Colonic mucosa (tissue), 4 donors: ENCODE measurements around the gene CARD8. TPM values are rescaled to one million over a fixed set of nuclear protein-coding genes. Genes with fewer than 3 reads are reported as not detected.

ENCODE experiments used
- DNase-seq: peaks from one replicate; pipeline ENCODE4 v3.0.0-alpha.2; 2020
- H3K27ac ChIP-seq: fragments of 200-600 bp; one replicate; pipeline ENCODE4 v1.8.0; 2021
- H3K27me3 ChIP-seq: fragments of 200-600 bp; one replicate; pipeline ENCODE4 v1.8.0; 2021
- H3K36me3 ChIP-seq: fragments of 200-600 bp; one replicate; pipeline ENCODE4 v1.8.0; 2021
- H3K4me1 ChIP-seq: fragments of 200-600 bp; one replicate; pipeline ENCODE4 v1.8.0; 2021; ENCODE audit warnings: mild to moderate bottlenecking
- H3K4me3 ChIP-seq: fragments of 200-600 bp; one replicate; pipeline ENCODE4 v1.8.0; 2021
- H3K9ac ChIP-seq, 2 donors: one replicate each; pipeline ENCODE4 v1.7.0; 2013; ENCODE audit warnings: control low read depth in 2 of 2, low read depth in 2 of 2, low read length in 2 of 2
- H3K9me3 ChIP-seq: fragments of 200-600 bp; one replicate; pipeline ENCODE4 v1.8.0; 2021
- CTCF ChIP-seq: fragments of 200-600 bp; IDR thresholded peaks from one replicate; pipeline ENCODE4 v1.8.0; 2022; ENCODE audit warnings: antibody characterized with exemption, mild to moderate bottlenecking
- intact Hi-C: fragments of 100-400 bp; cut with DNase I; formaldehyde crosslinking; loops from one replicate; pipeline ENCODE4 v1.14.1; 2022
- total RNA-seq, 2 donors: library from RNA; stranded (reverse); fragmentation: NEBNext Ultra II Directional in 1 of 2; extraction: Animal tissue kit (Norgen Biotek cat#: 25700) in 1 of 2; gene quantifications; one replicate each; pipeline ENCODE4 v1.2.1, GENCODE V29; 2021
- donor health status: healthy.
- donor health status: DM: no; HTN: no; CAD: no.
- donor health status: DM: no; HTN: no; CAD: no.

Gene CARD8
- total RNA-seq, 2 donors from 2014 or later: 17.9 to 20.3 TPM

GRCh38 chr19:48194041-48194843 lies 61.5 kb downstream of the CARD8 start:
- H3K9ac ChIP-seq: no peak overlapping the region
- no peaks in the 10 kb centered on the region for H3K4me1 ChIP-seq
- H3K9me3 ChIP-seq: no peaks in the 10 kb centered on the region
- H3K27ac ChIP-seq: no peak overlapping the region
- H3K27me3 ChIP-seq: no peaks in the 10 kb centered on the region
- no peak for DNase-seq
- H3K36me3 ChIP-seq: no peaks in the 10 kb centered on the region
- H3K4me3 ChIP-seq: no peak overlapping the region
- TF ChIP-seq CTCF: peak; percentile 46
- intact Hi-C loops: no loop called here

GRCh38 chr19:48192750-48193149 lies 63.0 kb downstream of the CARD8 start:
- no peaks in the 10 kb centered on the region for H3K9me3 ChIP-seq
- no peaks in the 10 kb centered on the region for H3K36me3 ChIP-seq
- H3K27me3 ChIP-seq: no peaks in the 10 kb centered on the region
- H3K9ac ChIP-seq: no peak overlapping the region
- H3K4me1 ChIP-seq: no peaks in the 10 kb centered on the region
- TF ChIP-seq CTCF: no peak
- H3K27ac ChIP-seq: no peak overlapping the region
- no peak for DNase-seq
- intact Hi-C loops: no loop called here
- no peak overlapping the region for H3K4me3 ChIP-seq

GRCh38 chr19:48190885-48191284 lies 64.8 kb downstream of the CARD8 start:
- intact Hi-C loops: no loop called here
- no peak for TF ChIP-seq CTCF

GRCh38 chr19:48190288-48190884 lies 65.3 kb downstream of the CARD8 start:
- Histone ChIP-seq H3K36me3 (no peaks in the 10 kb centered on the region), H3K4me1 (no peaks in the 10 kb centered on the region), H3K9ac (no peak overlapping the region), H3K27me3 (no peaks in the 10 kb centered on the region), H3K9me3 (no peaks in the 10 kb centered on the region), H3K4me3 (no peak overlapping the region), H3K27ac (no peak overlapping the region)
- TF ChIP-seq CTCF: no peak
- intact Hi-C loops: no loop called here
- DNase-seq: no peak

More at GRCh38 chr19:48190885-48191284, 64.8 kb downstream of the CARD8 start:
- Histone ChIP-seq H3K9ac (no peak overlapping the region), H3K4me1 (no peaks in the 10 kb centered on the region), H3K36me3 (no peaks in the 10 kb centered on the region), H3K27me3 (no peaks in the 10 kb centered on the region), H3K27ac (no peak overlapping the region), H3K9me3 (no peaks in the 10 kb centered on the region), H3K4me3 (no peak overlapping the region)
- DNase-seq: no peak

GRCh38 chr19:48186541-48186991 lies 69.1 kb downstream of the CARD8 start:
- no peak overlapping the region for H3K4me3 ChIP-seq
- H3K4me1 ChIP-seq: no peaks in the 10 kb centered on the region
- no peaks in the 10 kb centered on the region for H3K9me3 ChIP-seq
- no peak for TF ChIP-seq CTCF
- intact Hi-C loops: no loop called here
- no peaks in the 10 kb centered on the region for H3K27me3 ChIP-seq
- H3K36me3 ChIP-seq: no peaks in the 10 kb centered on the region
- H3K27ac ChIP-seq: no peak overlapping the region
- no peak for DNase-seq
- no peak overlapping the region for H3K9ac ChIP-seq
